HEK293 (cell line): Measurements from ENCODE around the gene TOMM40L.

Experiments
- CTCF ChIA-PET: fragments of 350-600 bp; formaldehyde crosslinking; extraction: SDS; loops from one replicate; lab custom pipeline; 2021; ENCODE audit warnings: antibody characterized with exemption; lab: Yijun Ruan, JAX
- POLR2A ChIA-PET: fragments of 300-600 bp; formaldehyde crosslinking; extraction: SDS; loops from one replicate; lab custom pipeline; 2020; ENCODE audit warnings: antibody characterized with exemption, inconsistent platforms; lab: Yijun Ruan, JAX
- H3K27ac ChIP-seq: fragments of 200-500 bp; sonication (Bioruptor generic); 2 replicates; pipeline ENCODE4 v1.5.1; 2014; ENCODE audit warnings: low read depth, low read length, control low read depth, inconsistent platforms; ENCODE audit errors: extremely low read depth
- H3K36me3 ChIP-seq, 2 experiments: fragments of 200-500 bp in 1 of 2; sonication (Bioruptor generic) in 1 of 2; 1 replicate in 1 of 2; 2 replicates in 1 of 2; pipeline ENCODE4 v1.5.1; 2014 to 2017; ENCODE audit warnings: inconsistent platforms in 2 of 2, low read length in 2 of 2; ENCODE audit not compliant: control insufficient read depth in 2 of 2, insufficient read depth in 1 of 2
- H3K4me1 ChIP-seq: fragments of 200-500 bp; sonication (Bioruptor generic); 2 replicates; pipeline ENCODE4 v1.5.1; 2014; ENCODE audit warnings: mild to moderate bottlenecking, low read length, inconsistent platforms; ENCODE audit not compliant: control insufficient read depth, insufficient read depth
- H3K4me3 ChIP-seq: 2 replicates; pipeline ENCODE4 v1.5.1; 2011; ENCODE audit warnings: low read depth, mild to moderate bottlenecking, control low read depth, low read length, moderate library complexity
- H3K9me3 ChIP-seq: fragments of 200-500 bp; sonication (Bioruptor generic); 2 replicates; pipeline ENCODE4 v1.5.1; 2014; ENCODE audit warnings: low read depth, low read length, inconsistent platforms; ENCODE audit not compliant: control insufficient read depth, insufficient read depth
- AEBP2 ChIP-seq: fragments of 450-650 bp; formaldehyde crosslinking; IDR thresholded peaks from 2 replicates; pipeline ENCODE4 v1.5.1; 2016; ENCODE audit warnings: missing biosample characterization, missing genetic modification characterization, borderline replicate concordance
- CTCF ChIP-seq: fragments of 450-650 bp; formaldehyde crosslinking; IDR thresholded peaks from 2 replicates; pipeline ENCODE4 v1.5.1; 2016; ENCODE audit warnings: missing biosample characterization, missing genetic modification characterization
- GLIS2 ChIP-seq: fragments of 450-650 bp; formaldehyde crosslinking; IDR thresholded peaks from 2 replicates; pipeline ENCODE4 v1.5.1; 2016; ENCODE audit warnings: missing biosample characterization, missing genetic modification characterization
- HIC1 ChIP-seq: fragments of 450-650 bp; formaldehyde crosslinking; IDR thresholded peaks from 2 replicates; pipeline ENCODE4 v1.5.1; 2016; ENCODE audit warnings: missing biosample characterization, missing genetic modification characterization
- KLF9 ChIP-seq: fragments of 450-650 bp; formaldehyde crosslinking; IDR thresholded peaks from 2 replicates; pipeline ENCODE4 v1.5.1; 2016; ENCODE audit warnings: missing biosample characterization, missing genetic modification characterization, low read depth
- OSR2 ChIP-seq: fragments of 450-650 bp; formaldehyde crosslinking; IDR thresholded peaks from 2 replicates; pipeline ENCODE4 v1.5.1; 2016; ENCODE audit warnings: missing biosample characterization, missing genetic modification characterization
- PATZ1 ChIP-seq: fragments of 450-650 bp; formaldehyde crosslinking; IDR thresholded peaks from 2 replicates; pipeline ENCODE4 v1.5.1; 2016; ENCODE audit warnings: missing biosample characterization, missing genetic modification characterization
- PBX3 ChIP-seq: sonication (generic); formaldehyde crosslinking; IDR thresholded peaks from 2 replicates; pipeline ENCODE4 v1.8.1; 2022; ENCODE audit warnings: mild to moderate bottlenecking, moderate library complexity, missing genetic modification reagents
- REST ChIP-seq: fragments of 450-650 bp; formaldehyde crosslinking; IDR thresholded peaks from 2 replicates; pipeline ENCODE4 v1.5.1; 2016; ENCODE audit warnings: missing biosample characterization, missing genetic modification characterization
- ZBTB48 ChIP-seq: fragments of 450-650 bp; formaldehyde crosslinking; IDR thresholded peaks from 2 replicates; pipeline ENCODE4 v1.5.1; 2016; ENCODE audit warnings: missing biosample characterization, missing genetic modification characterization
- ZIC2 ChIP-seq: fragments of 450-650 bp; formaldehyde crosslinking; IDR thresholded peaks from 2 replicates; pipeline ENCODE4 v1.5.1; 2016; ENCODE audit warnings: missing biosample characterization, missing genetic modification characterization
- ZNF211 ChIP-seq: fragments of 450-650 bp; formaldehyde crosslinking; IDR thresholded peaks from 2 replicates; pipeline ENCODE4 v1.5.1; 2016; ENCODE audit warnings: low read depth, missing biosample characterization, missing genetic modification characterization
- ZNF341 ChIP-seq: fragments of 450-650 bp; formaldehyde crosslinking; IDR thresholded peaks from 2 replicates; pipeline ENCODE4; 2016; ENCODE audit warnings: low read depth, missing biosample characterization, missing genetic modification characterization
- ZNF394 ChIP-seq: fragments of 450-650 bp; formaldehyde crosslinking; IDR thresholded peaks from 2 replicates; pipeline ENCODE4 v1.5.1; 2016; ENCODE audit warnings: missing biosample characterization, missing genetic modification characterization, mild to moderate bottlenecking, moderate library complexity, borderline replicate concordance
- ZNF416 ChIP-seq: fragments of 450-650 bp; formaldehyde crosslinking; IDR thresholded peaks from 2 replicates; pipeline ENCODE4 v1.5.1; 2016; ENCODE audit warnings: missing biosample characterization, missing genetic modification characterization
- ZNF423 ChIP-seq: fragments of 450-650 bp; formaldehyde crosslinking; IDR thresholded peaks from 2 replicates; pipeline ENCODE4 v1.5.1; 2016; ENCODE audit warnings: missing biosample characterization, missing genetic modification characterization
- ZNF449 ChIP-seq: fragments of 450-650 bp; formaldehyde crosslinking; IDR thresholded peaks from 2 replicates; pipeline ENCODE4 v1.5.1; 2017; ENCODE audit warnings: missing biosample characterization, mild to moderate bottlenecking, missing genetic modification characterization, moderate library complexity
- ZNF600 ChIP-seq: fragments of 450-650 bp; formaldehyde crosslinking; IDR thresholded peaks from 2 replicates; pipeline ENCODE4 v1.5.1; 2016; ENCODE audit warnings: missing biosample characterization, missing genetic modification characterization
- ZNF610 ChIP-seq: fragments of 450-650 bp; formaldehyde crosslinking; IDR thresholded peaks from 2 replicates; pipeline ENCODE4 v1.5.1; 2016; ENCODE audit warnings: missing biosample characterization, missing genetic modification characterization, borderline replicate concordance
- ZNF843 ChIP-seq: fragments of 450-650 bp; formaldehyde crosslinking; IDR thresholded peaks from 2 replicates; pipeline ENCODE4 v1.5.1; 2016; ENCODE audit warnings: missing biosample characterization, missing genetic modification characterization
- ZSCAN30 ChIP-seq: fragments of 450-650 bp; IDR thresholded peaks from 2 replicates; pipeline ENCODE4 v1.5.1; 2018; ENCODE audit warnings: missing biosample characterization, mild to moderate bottlenecking, missing genetic modification characterization, moderate library complexity

The TOMM40L gene

GRCh38 chr1:161198194-161198896, 27.5 kb upstream of the TOMM40L start:
- no peak overlapping the region for H3K4me3 ChIP-seq
- H3K27ac ChIP-seq: no peak overlapping the region; the same call in 1 of the 2 replicates
- no peaks in the 10 kb centered on the region for H3K9me3 ChIP-seq
- H3K4me1 ChIP-seq: peaks cover 9% of the 10 kb centered on the region; the same call in 1 of the 2 replicates
- peaks cover 2 to 4% of the 10 kb centered on the region in 2 experiments; a peak in 2 of 3 replicates for H3K36me3 ChIP-seq
- ChIA-PET POLR2A (interaction anchor here (0.5 to 1.9 kb wide), 7 partner anchors 10 to 241 kb away, joined by 3 to 7 read pairs (median 3); partner anchors contain the start of gene TOMM40L), CTCF (interaction anchor here (0.7 to 1.9 kb wide), 8 partner anchors 10 to 192 kb away, joined by 3 to 14 read pairs (median 4); partner anchors contain the start of gene TOMM40L)
- 0 out of 2 replicates have a peak, but pooled peaks have one; percentile 30 for TF ChIP-seq ZSCAN30 (tag by site-specific recombination)
- TF ChIP-seq REST: peak; percentile 32; the same call in 1 of the 2 replicates
- peak; percentile 65; the same call in 1 of the 2 replicates for TF ChIP-seq ZNF610 (tag by site-specific recombination)
- TF ChIP-seq ZIC2 (tag by site-specific recombination): peak; percentile 70
- peak; percentile 70; the same call in 1 of the 2 replicates for TF ChIP-seq PATZ1
- TF ChIP-seq ZNF416 (tag by site-specific recombination): no peak
- no peak for TF ChIP-seq KLF9 (tag by site-specific recombination)
- TF ChIP-seq ZNF449 (tag by site-specific recombination): peak; percentile 79; the same call in 1 of the 2 replicates
- TF ChIP-seq ZNF394 (tag by site-specific recombination): peak; percentile 43; the same call in 1 of the 2 replicates
- TF ChIP-seq AEBP2 (tag by site-specific recombination): no peak
- TF ChIP-seq ZNF843 (tag by site-specific recombination): 0 out of 2 replicates have a peak, but pooled peaks have one; percentile 6
- TF ChIP-seq ZNF341 (tag by site-specific recombination): 0 out of 2 replicates have a peak, but pooled peaks have one; percentile 14
- peak; percentile 37; the same call in 1 of the 2 replicates for TF ChIP-seq HIC1 (tag by site-specific recombination)
- peak; percentile 36 for TF ChIP-seq OSR2
- TF ChIP-seq CTCF (tag by site-specific recombination): 0 out of 2 replicates have a peak, but pooled peaks have one; percentile 12
- TF ChIP-seq ZBTB48 (tag by site-specific recombination): 0 out of 2 replicates have a peak, but pooled peaks have one; percentile 48
- 0 out of 2 replicates have a peak, but pooled peaks have one; percentile 9 for TF ChIP-seq GLIS2 (tag by site-specific recombination)
- TF ChIP-seq ZNF423 (tag by site-specific recombination): no peak
- TF ChIP-seq PBX3 (CRISPR knock-in tag): 0 out of 2 replicates have a peak, but pooled peaks have one; percentile 44
- TF ChIP-seq ZNF211 (tag by site-specific recombination): no peak
- TF ChIP-seq ZNF600 (tag by site-specific recombination): peak; percentile 77
